Gastroesophageal sphincter (tissue), 3 donors: ENCODE data around the gene NDUFS6.

Experiments used
- POLR2A ChIP-seq, 2 donors: fragments of 450-650 bp; IDR thresholded peaks; one replicate each; pipeline ENCODE4 v1.6.1; 2017; ENCODE audit warnings: antibody characterized with exemption in 2 of 2, mild to moderate bottlenecking in 2 of 2, moderate library complexity in 1 of 2
- TF ChIP-seq, protein P1 (sequence below), 4 experiments: fragments of 200-600 bp in 2 of 4; fragments of 450-650 bp in 2 of 4; sonication (generic) in 1 of 4; IDR thresholded peaks; one replicate each; pipeline ENCODE4 v1.5.1; 2017 to 2019; ENCODE audit warnings: antibody characterized with exemption in 4 of 4, mild to moderate bottlenecking in 2 of 4, moderate library complexity in 2 of 4

DNA sequence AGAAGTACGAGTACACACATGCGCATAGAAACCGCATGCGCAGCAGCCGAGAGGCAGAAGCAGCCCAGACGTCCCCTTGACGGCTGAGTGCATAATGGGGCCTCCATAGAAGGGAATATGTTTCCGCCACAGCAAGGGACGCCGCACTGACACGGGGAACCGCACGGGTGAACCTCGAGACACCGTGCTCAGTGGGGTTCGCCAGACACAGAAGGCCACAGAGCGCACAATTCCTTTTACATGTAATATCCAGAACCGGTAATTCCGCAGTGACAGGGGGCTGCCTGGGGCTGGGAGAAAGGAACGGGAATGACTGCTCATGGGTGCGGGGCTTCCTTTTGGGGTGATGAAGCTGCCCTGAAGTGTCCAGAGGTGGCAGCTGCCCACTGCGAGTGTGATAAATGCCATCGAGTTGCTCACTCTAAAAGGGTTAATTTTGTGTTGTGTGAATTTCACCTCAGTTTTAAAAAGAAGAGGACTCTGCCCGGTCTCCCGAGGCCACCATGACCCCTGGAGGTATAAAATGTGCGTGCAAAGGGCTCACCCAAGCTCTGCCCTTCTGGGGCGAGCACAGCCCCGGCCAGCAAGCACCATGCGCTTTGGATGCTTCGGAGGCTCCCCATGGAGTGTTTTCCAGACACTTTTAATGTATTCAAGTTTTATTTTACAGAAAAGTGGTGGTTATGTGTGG, 31.3 kb upstream of the NDUFS6 start:
- TF ChIP-seq, protein P1, sequence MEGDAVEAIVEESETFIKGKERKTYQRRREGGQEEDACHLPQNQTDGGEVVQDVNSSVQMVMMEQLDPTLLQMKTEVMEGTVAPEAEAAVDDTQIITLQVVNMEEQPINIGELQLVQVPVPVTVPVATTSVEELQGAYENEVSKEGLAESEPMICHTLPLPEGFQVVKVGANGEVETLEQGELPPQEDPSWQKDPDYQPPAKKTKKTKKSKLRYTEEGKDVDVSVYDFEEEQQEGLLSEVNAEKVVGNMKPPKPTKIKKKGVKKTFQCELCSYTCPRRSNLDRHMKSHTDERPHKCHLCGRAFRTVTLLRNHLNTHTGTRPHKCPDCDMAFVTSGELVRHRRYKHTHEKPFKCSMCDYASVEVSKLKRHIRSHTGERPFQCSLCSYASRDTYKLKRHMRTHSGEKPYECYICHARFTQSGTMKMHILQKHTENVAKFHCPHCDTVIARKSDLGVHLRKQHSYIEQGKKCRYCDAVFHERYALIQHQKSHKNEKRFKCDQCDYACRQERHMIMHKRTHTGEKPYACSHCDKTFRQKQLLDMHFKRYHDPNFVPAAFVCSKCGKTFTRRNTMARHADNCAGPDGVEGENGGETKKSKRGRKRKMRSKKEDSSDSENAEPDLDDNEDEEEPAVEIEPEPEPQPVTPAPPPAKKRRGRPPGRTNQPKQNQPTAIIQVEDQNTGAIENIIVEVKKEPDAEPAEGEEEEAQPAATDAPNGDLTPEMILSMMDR (IDR thresholded peaks at IDR 0.05): no peak
- no peak for TF ChIP-seq POLR2A (IDR thresholded peaks at IDR 0.05)
